ENCODE data around the gene GALNTL6.

GRCh38 chr4:171857302-171858012, 44.3 kb downstream of the GALNTL6 start:
- TF ChIP-seq, protein P1, sequence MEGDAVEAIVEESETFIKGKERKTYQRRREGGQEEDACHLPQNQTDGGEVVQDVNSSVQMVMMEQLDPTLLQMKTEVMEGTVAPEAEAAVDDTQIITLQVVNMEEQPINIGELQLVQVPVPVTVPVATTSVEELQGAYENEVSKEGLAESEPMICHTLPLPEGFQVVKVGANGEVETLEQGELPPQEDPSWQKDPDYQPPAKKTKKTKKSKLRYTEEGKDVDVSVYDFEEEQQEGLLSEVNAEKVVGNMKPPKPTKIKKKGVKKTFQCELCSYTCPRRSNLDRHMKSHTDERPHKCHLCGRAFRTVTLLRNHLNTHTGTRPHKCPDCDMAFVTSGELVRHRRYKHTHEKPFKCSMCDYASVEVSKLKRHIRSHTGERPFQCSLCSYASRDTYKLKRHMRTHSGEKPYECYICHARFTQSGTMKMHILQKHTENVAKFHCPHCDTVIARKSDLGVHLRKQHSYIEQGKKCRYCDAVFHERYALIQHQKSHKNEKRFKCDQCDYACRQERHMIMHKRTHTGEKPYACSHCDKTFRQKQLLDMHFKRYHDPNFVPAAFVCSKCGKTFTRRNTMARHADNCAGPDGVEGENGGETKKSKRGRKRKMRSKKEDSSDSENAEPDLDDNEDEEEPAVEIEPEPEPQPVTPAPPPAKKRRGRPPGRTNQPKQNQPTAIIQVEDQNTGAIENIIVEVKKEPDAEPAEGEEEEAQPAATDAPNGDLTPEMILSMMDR (IDR thresholded peaks at IDR 0.05), result no peak
- TF ChIP-seq POLR2A (IDR thresholded peaks at IDR 0.05), result no peak
- TF ChIP-seq POLR2AphosphoS5 (IDR thresholded peaks at IDR 0.05), result no peak
